ENCODE measurements around the gene HNF1A.

DNA sequence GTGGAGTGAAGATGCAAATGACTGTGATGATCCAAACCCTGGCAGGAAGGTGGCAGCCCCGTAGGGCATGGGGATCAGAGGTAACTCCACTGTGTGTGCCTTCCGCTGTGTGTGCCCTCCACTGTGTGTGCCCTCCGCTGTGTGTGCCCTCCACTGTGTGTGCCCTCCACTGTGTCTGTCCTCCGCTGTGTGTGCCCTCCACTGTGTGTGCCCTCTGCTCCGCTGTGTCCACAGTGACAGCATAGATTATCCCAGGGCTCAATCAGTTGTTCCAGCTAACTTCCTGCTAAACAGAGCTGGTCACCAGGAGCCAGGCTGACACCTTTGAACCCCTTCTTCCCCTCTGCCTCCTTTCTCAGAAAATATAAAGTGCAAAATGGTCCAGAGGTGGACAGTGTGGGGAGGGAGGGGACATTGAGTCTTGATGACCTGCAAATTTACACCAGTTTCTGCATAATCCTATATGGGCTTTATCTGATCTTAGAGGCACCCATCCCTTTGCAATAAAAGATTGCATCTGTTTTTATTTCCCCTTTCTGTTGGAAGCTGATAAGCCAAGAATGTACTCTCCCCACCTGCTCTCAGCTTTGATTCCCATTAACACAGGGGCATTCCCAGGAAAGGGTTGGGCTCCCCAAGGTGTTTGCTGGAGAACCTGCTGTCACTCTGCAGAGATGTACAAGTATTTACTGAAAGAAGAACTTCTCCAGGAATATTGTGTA lies 21.6 kb upstream of the HNF1A start:
- TF ChIP-seq POLR2A (IDR thresholded peaks at IDR 0.05): no peak
- TF ChIP-seq CTCF (IDR thresholded peaks at IDR 0.05): no peak

Measured in right lobe of liver (tissue), 4 donors.